GM12878 (cell line): ENCODE results near the gene C1orf141. TPM values are rescaled to one million over a fixed set of nuclear protein-coding genes. Genes with fewer than 3 reads are reported as not detected.

Experiments
- ATAC-seq: fragments of 200-7000 bp; cut with Tn5 transposase; 3 replicates; pipeline ENCODE4 v1.9.1; 2020; ENCODE audit warnings: mild to moderate bottlenecking, moderate library complexity
- BruUV-seq: library from RNA; stranded (reverse); fragments of 400-500 nt; replicated peaks from 2 replicates; lab custom pipeline; 2021; lab: Mats Ljungman, UMichigan
- CTCF ChIA-PET: fragments of 300-600 bp; sonication (Branson Sonifier 250); formaldehyde crosslinking; extraction: SDS; loops from one replicate; lab custom pipeline; 2021; ENCODE audit warnings: inconsistent platforms; lab: Yijun Ruan, JAX
- POLR2A ChIA-PET: fragments of 350-600 bp; formaldehyde crosslinking; extraction: SDS; loops from one replicate; lab custom pipeline; 2021; ENCODE audit warnings: inconsistent platforms; lab: Charles Lee
- RAD21 ChIA-PET: fragments of 300-600 bp; sonication (Branson Sonifier 250); formaldehyde crosslinking; loops from one replicate; lab custom pipeline; 2023; ENCODE audit warnings: antibody characterized with exemption; ENCODE audit not compliant: unreplicated experiment; lab: Charles Lee
- SMC1A ChIA-PET: fragments of 300-600 bp; sonication (Branson Sonifier 250); formaldehyde crosslinking; loops from one replicate; lab custom pipeline; 2023; ENCODE audit not compliant: unreplicated experiment, uncharacterized antibody; lab: Charles Lee
- DNase-seq: peaks from one replicate; pipeline ENCODE4 v3.0.0-alpha.2; 2011; ENCODE audit warnings: low read depth, low spot score
- FAIRE-seq: peaks from 3 replicates; lab custom pipeline; 2011; peaks lifted over from hg19 to GRCh38; lab: Jason Lieb, UNC
- H2AFZ ChIP-seq: 2 replicates; pipeline ENCODE4 v1.6.0; 2011; ENCODE audit warnings: low read depth, low read length, control low read depth; ENCODE audit not compliant: control insufficient read depth
- H3K27ac ChIP-seq: 2 replicates; pipeline ENCODE4 v1.5.1; 2011; ENCODE audit warnings: control low read depth; ENCODE audit not compliant: control insufficient read depth, insufficient read depth
- H3K27me3 ChIP-seq, 2 experiments: replicated peaks in 1 of 2; 2 replicates each; pipeline versions ENCODE4 v1.6.0 to v1.6.1; 2011; ENCODE audit warnings: low read length in 1 of 2; ENCODE audit not compliant: control insufficient read depth in 2 of 2, insufficient read depth in 2 of 2
- H3K36me3 ChIP-seq, 2 experiments: 2 replicates each; pipeline ENCODE4 v1.5.1; 2011; ENCODE audit warnings: low read length in 1 of 2; ENCODE audit not compliant: control insufficient read depth in 2 of 2, insufficient read depth in 2 of 2
- H3K4me1 ChIP-seq: 2 replicates; pipeline ENCODE4 v1.6.1; 2011; ENCODE audit warnings: mild to moderate bottlenecking, low read length, moderate library complexity, mixed read lengths; ENCODE audit not compliant: control insufficient read depth, insufficient read depth
- H3K4me2 ChIP-seq: 2 replicates; pipeline ENCODE4 v1.6.0; 2011; ENCODE audit warnings: control low read depth; ENCODE audit not compliant: control insufficient read depth, insufficient read depth
- H3K4me3 ChIP-seq: fragments of 200-600 bp; sonication (generic); 2 replicates; pipeline ENCODE4 v1.5.1; 2016
- H3K79me2 ChIP-seq: 2 replicates; pipeline ENCODE4 v1.6.0; 2011; ENCODE audit warnings: low read length; ENCODE audit not compliant: control insufficient read depth, insufficient read depth
- H3K9ac ChIP-seq: 2 replicates; pipeline ENCODE4 v1.8.0; 2011; ENCODE audit warnings: low read length, control low read depth, mixed read lengths; ENCODE audit not compliant: control insufficient read depth, insufficient read depth
- H3K9me3 ChIP-seq: replicated peaks from 3 replicates; pipeline ENCODE4 v1.5.1; 2011; ENCODE audit warnings: mild to moderate bottlenecking, low read length; ENCODE audit not compliant: control insufficient read depth, insufficient read depth
- H4K20me1 ChIP-seq: 2 replicates; pipeline ENCODE4 v1.6.0; 2011; ENCODE audit not compliant: control insufficient read depth, insufficient read depth
- CBFB ChIP-seq: IDR thresholded peaks from 2 replicates; pipeline ENCODE4 v1.6.1; 2016; ENCODE audit warnings: antibody characterized with exemption, low read depth
- CBX3 ChIP-seq: fragments of 200-600 bp; sonication (generic); IDR thresholded peaks from 2 replicates; pipeline ENCODE4 v1.6.1; 2016; ENCODE audit warnings: low read depth, borderline replicate concordance
- TARDBP ChIP-seq: IDR thresholded peaks from 2 replicates; pipeline ENCODE4 v1.6.1; 2016; ENCODE audit warnings: borderline replicate concordance
- WGBS: methylation state at CpG from one replicate; pipeline ENCODE4 v1.1.6; 2016; ENCODE audit warnings: low lambda C conversion rate; ENCODE audit not compliant: insufficient replicate concordance, insufficient coverage; ENCODE audit errors: missing lambda C conversion rate; 5-methylcytosine and 5-hydroxymethylcytosine counted together
- in situ Hi-C: fragments of 300-500 bp; cut with MboI; formaldehyde crosslinking; loops from 9 replicates; pipeline ENCODE4 v1.14.3; 2018; ENCODE audit warnings: mixed read lengths
- intact Hi-C: fragments of 100-400 bp; cut with micrococcal nuclease; formaldehyde crosslinking; loops from one replicate; pipeline ENCODE4 v1.14.2; 2022; ENCODE audit not compliant: unreplicated experiment
- polyA plus RNA-seq, 11 experiments: library from polyadenylated mRNA; depleted of rRNA in 4 of 11; unstranded in 6 of 11; stranded (reverse) in 5 of 11; fragments of >200 nt; fragmentation: Nextera tagmentation in 4 of 11; fragmentation: Illumina TruSeq in 1 of 11; extraction: Ambion mirVana in 4 of 11; extraction: Trizol in 1 of 11; gene quantifications; 1 replicate in 1 of 11; 2 replicates in 10 of 11; pipeline versions ENCODE4 v1.2.1 to v1.2.3, GENCODE V29; 2011 to 2016; ENCODE audit warnings: inconsistent platforms in 2 of 11, missing spikeins in 2 of 11, low read depth in 1 of 11
- total RNA-seq, 4 experiments: library from RNA; depleted of rRNA in 3 of 4; stranded (reverse); fragments of >200 nt in 3 of 4; fragmentation: Illumina TruSeq in 1 of 4; extraction: Trizol in 1 of 4; gene quantifications; 2 replicates each; pipeline versions ENCODE4 v1.2.1 to v1.2.3, GENCODE V29; 2013 to 2021

Gene C1orf141
- total and polyA plus RNA-seq, 10 of the 15 experiments (the other 5 are each of a cell fraction or from before 2014, with no cell fraction given) = not detected

GRCh38 chr1:67133177-67133576 lies 1.6 kb downstream of the C1orf141 start:
- FAIRE-seq (no peak), ATAC-seq (no peak)
- intact Hi-C loops = no loop called here
- no peak overlapping the region for H3K4me3 ChIP-seq
- 13% methylated on average over 2 of the region's 2 CpGs for whole genome bisulfite sequencing
- H3K4me1 ChIP-seq = no peaks in the 10 kb centered on the region
- H2AFZ ChIP-seq = no peak overlapping the region
- POLR2A ChIA-PET = no interaction called here
- no peak overlapping the region for H3K9ac ChIP-seq
- H3K9me3 ChIP-seq = no peaks in the 10 kb centered on the region
- TF ChIP-seq TARDBP = no peak
- TF ChIP-seq, all 136 proteins: peak for 0
- DNase-seq = no peak
- Histone ChIP-seq H3K27ac (no peak overlapping the region), H3K4me2 (no peak overlapping the region), H4K20me1 (no peaks in the 10 kb centered on the region), H3K79me2 (no peaks in the 10 kb centered on the region), H3K36me3 (no peaks in the 10 kb centered on the region), H3K27me3 (0 out of 4 replicates have a peak, but pooled peaks cover 0 to 2% of the 10 kb centered on the region in 2 experiments)
- ChIA-PET RAD21 (no interaction called here), SMC1A (interaction anchor here (1.0 kb wide), 1 partner anchor 88 kb away, joined by 3 read pairs; no protein-coding TSS in a partner anchor), CTCF (interaction anchor here (0.9 kb wide), 1 partner anchor 12 kb away, joined by 6 read pairs; no protein-coding TSS in a partner anchor)
- in situ Hi-C loops = no loop called here
- BruUV-seq = no TSS peak

- H3K36me3 ChIP-seq = no peaks in the 10 kb centered on the region
- H3K4me3 ChIP-seq = no peak overlapping the region
- in situ Hi-C loops (no loop called here), intact Hi-C loops (no loop called here)
- H2AFZ ChIP-seq = no peak overlapping the region
- no peaks in the 10 kb centered on the region for H3K79me2 ChIP-seq
- no TSS peak for BruUV-seq
- no peak overlapping the region for H3K27ac ChIP-seq
- CTCF ChIA-PET = interaction anchor here (0.6 to 2.8 kb wide), 2 partner anchors 18 to 209 kb away, joined by 3 to 16 read pairs; no protein-coding TSS in a partner anchor
- DNase-seq (no peak), ATAC-seq (no peak), FAIRE-seq (no peak)
- no peaks in the 10 kb centered on the region for H3K9me3 ChIP-seq
- POLR2A ChIA-PET = no interaction called here
- RAD21 ChIA-PET = no interaction called here
- 0 out of 4 replicates have a peak, but pooled peaks cover 0 to 2% of the 10 kb centered on the region in 2 experiments for H3K27me3 ChIP-seq
- H3K4me1 ChIP-seq = no peaks in the 10 kb centered on the region
- H4K20me1 ChIP-seq = no peaks in the 10 kb centered on the region
- TF ChIP-seq CBFB (no peak), CBX3 (no peak)
- TF ChIP-seq, all 136 proteins: peak for 0
- Histone ChIP-seq H3K4me2 (no peak overlapping the region), H3K9ac (no peak overlapping the region)
- WGBS = 54% methylated on average over 2 of the region's 2 CpGs
- SMC1A ChIA-PET = interaction anchor here (1.0 kb wide), 1 partner anchor 70 kb away, joined by 3 read pairs; no protein-coding TSS in a partner anchor
These were observed 4.1 kb downstream of the C1orf141 start for GRCh38 chr1:67130673-67131072.
